ENCODE data around the gene SCAMP3.
A peak's percentile ranks its signal among the peaks of the same experiment; 100 is the strongest.
"Not testable (repeated sequence)": the region's sequence is repeated elsewhere in the genome, so short reads cannot be mapped to it uniquely, and the experiment has no call there.

Gene SCAMP3

DNA sequence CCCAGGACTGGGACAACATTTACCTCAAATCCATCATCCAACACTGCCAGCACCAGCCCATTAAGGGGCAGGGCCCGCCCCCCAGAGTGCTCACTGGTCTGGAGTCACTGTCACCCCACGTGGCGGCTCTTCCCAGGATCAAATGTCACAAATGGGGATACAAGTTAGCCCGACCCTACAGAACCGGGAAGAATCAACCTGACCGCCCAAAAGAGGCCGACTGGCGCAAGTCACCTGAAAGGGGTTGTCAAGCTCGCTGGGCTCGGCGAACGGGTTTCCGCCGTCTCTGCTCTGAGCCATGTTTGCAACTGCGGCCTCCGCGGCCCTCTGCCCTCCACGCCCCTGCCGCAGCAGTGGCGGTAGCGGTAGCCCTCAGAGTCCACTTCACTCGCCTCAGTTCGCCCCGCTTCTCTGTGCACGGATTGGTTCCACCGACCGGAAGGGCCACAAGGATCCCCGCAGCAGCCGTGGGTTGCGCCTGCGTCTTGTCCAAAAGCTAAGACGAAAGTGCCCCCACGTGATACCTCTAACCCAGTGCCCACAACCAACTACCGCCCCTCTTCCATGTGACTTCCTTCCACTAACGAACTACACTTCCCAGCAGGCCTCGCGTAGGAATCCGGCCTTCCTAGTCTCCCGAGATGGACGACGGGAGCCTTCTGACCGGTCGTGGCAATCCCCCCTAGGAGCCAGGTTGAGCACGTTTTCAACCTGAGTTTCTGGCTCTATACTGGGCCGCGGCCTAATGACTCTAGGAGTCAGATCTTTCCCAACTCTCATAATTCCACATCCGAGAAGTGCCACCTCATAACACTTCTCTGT, at the start of gene SCAMP3:
SCAMP3 (minus strand) TSS at position 509 of the 822 bp plus-strand sequence; CDS start at position 300, 209 bp downstream.
- peak; percentile 100 for DNase-seq

DNA sequence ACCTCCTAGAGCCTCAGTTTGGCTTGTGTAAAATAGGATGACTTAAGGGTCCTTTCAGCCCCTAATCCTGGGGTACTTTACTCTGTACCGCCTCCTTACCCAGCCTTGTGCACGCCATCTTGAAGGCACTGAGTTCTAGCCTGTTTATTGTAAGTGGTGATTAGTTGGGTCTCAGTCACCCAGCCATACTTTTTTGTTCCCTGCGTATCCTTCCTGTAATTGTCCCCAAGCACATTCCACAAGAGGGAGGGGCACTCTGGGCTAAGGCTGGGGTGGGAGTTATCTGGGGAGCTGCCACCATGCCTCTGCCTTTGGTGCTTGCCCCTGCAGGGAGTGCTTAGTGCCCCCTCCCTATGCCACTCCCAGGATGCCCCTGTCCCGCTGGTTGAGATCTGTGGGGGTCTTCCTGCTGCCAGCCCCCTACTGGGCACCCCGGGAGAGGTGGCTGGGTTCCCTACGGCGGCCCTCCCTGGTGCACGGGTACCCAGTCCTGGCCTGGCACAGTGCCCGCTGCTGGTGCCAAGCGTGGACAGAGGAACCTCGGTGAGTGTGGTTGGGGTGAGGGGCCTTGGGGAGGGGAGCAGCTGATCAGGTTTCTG, 47.4 kb upstream of the SCAMP3 start:
- no peak for DNase-seq

DNA sequence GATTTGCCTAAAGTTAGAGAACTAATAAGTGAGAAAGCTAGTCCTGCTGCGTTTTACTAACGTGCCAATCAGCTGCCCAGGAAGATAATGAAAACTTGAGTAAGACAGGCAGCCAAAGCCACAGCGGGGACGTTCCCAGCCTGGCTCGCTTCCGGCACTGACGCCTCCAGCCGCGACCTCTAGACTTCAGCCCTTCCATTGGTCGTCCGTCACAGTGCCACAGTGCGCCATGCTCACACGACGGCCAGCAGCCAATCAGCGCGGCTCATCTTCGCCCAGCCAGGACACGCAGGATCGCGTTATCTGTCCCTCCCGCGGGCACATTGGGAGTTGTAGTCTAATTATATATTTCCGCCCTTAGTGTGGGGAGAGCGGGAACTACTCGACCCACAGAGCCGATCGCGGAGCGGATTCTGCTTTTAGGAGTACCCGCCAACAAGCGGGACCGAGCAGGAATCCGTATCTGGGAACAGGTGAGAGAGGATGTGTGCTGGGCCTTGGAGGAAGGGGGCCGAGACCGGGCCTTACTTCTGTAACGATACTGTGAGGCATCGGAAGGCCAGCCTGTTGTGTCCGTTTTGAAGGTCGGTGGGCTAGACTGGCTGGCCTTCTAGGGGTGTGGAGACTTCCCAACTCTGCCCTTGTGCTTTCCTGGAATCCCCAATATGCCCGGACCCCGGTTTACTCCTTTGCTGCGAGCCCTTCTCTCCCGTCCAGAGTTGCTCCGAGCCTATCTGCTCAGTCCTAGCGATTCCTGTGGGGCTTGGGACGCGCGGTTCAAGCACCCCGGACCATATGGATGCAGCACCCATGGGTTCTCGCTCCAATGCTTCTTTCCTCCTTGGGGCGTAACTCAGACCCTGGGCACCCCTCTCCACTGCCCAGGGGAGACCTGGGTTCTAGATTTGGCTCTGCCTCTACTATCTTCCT, 46.6 kb upstream of the SCAMP3 start, which contains the start of gene FDPS:
FDPS (plus strand) TSS at position 374 of the 930 bp plus-strand sequence. CDS start 924 bp downstream, outside the sequence.
- DNase-seq, result peak; percentile 100

DNA sequence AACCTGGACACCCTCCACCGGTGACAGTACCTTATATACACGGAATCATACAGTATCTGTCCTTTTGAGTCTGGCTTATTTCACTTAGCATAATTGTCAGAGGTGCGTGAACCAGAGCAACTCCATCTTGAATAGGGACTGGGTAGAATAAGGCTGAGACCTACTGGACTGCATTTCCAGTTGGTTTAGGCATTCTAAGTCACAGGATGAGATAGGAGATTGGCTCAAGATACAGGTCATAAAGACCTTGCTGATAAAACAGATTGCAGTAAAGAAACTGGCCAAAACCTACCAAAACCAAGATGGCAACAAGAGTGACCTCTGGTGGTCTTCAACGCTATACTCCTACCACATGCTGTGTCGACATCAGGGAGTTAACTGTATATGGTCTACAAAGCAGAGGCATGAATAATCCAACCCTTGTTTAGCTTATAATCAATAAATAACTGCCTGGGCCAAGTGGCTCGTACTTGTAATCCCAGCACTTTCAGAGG, 45.1 kb upstream of the SCAMP3 start:
- peak; percentile 46 for DNase-seq

DNA sequence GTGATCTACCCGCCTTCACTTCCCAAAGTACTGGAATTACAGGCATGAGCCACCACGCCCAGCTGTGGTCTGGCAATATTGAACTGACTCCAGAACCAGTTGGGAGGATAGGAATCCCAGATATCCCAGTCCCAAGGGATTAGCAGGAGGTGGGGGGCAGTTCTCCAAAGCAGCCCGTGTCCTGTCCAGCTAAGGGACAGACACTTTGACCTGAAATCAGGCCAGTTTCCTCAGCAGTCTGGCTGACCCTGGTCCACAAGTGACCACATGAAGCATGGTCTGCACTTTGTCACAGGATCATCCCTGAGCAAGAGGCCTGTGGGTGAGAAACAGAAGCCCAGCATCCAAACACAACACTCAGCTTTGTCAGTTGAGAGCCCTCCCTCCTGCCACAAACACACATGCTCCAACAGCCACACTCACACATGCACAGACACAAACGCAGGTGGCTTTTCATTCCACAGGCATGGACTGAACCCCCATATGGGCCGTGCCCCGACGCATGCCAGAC, 43.8 kb upstream of the SCAMP3 start:
- no peak for DNase-seq

DNA sequence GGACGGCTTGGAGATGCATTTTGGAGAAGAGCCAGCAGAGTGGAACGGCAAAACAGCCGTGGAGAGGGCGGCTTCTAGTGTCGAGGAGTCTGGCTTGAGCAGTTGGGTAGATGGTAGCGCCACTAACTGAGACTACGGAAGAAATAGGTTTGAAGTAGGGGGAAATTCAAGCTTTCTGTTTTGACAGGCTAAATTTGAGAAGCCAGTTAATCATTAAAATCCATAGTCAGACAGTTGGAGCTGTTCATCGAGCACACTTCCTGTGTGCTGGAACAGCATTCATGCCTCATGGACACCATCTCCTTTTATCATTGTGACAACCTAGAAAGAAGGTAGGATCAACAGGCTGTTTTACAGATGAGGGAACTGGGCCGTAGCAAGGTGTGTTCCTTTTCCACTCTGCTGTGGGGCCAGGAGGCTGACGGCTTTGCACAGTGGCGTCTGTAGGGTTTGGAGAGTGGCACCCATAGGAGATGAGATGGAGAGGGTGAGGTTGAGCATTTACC, 42.5 kb upstream of the SCAMP3 start:
- no peak for DNase-seq

DNA sequence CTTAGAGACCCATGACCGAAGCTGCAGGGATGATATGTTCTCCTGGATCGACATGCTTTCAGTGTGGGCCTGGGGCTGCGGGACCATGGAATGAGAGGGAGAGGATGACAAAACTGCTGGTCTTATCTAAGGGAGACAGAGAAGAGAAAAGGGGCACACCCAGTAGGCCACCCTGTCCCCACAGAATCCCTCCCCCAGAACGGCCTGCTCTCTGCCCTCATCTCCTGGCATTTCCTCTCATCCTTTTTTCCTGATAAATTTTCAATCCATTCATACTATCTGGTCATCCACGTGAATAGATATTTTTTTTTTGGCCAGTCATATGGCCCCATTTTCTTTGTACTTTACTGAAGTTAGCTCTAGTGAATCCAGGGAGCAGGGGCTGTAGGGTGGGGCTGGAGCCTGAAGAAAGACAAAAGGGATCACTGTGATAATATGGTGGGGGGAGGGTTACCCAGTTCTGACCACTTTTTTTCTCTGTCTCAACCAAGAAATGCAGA, 39.2 kb upstream of the SCAMP3 start, which contains the start of gene PKLR:
PKLR (minus strand) TSS at position 97 of the 500 bp plus-strand sequence; CDS start at position 54, 43 bp downstream.
- DNase-seq, result no peak

DNA sequence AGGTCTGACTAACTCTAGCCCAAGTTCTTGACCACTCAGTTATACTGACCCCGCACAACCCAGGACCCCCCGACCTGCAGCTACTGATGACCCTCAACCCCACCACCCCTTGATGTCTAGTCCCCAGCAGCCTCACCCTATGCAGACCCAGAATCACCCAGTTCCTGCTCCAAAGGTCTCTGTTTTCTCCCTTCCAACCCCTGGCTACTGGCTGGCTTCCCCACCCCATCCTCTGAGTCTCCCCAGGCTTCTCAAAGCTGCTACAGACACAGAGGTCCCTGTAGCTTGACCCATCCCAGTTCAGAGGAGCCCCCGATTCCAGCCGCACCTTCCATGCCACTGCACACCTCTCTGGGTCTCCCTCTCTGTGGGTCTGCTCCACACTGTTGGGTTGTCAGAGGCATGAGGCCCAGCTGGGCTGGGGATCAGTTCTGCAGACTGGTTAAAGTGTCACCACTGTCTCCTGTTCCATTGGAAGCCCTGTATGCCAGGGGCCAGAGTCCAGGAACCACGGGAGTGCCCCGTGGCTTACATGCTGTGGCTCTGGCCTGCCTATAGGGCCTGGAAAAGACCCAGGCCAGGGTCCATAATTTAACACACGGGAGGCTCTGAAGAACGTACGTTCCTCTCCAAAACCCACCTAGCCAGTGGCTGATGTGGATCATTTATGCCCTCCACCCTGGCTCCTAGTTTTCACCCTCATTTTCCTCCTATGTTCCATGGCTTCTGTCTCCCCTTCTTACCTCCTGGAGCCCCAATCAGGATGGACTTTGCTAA, 38.6 kb upstream of the SCAMP3 start:
- no peak for DNase-seq

DNA sequence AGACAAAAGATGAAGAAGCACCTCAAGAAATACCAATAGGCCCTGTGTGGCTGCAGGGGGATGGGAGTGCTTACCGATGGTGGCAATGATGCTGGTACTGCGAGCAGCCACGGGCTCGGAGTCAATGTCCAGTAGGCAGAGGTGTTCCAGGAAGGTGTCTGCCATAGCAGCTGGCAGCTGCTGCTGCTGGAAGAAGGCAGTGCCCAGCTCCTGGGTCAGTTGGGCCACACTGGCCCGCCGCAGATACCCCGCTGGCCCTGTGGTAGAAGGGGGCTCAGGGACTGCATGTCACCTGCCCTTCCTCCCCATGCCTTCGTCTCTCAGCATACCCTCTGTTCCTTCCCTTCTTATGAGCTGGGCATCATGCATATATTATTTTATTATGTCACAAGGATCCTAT, 37.9 kb upstream of the SCAMP3 start:
- DNase-seq, result no peak

DNA sequence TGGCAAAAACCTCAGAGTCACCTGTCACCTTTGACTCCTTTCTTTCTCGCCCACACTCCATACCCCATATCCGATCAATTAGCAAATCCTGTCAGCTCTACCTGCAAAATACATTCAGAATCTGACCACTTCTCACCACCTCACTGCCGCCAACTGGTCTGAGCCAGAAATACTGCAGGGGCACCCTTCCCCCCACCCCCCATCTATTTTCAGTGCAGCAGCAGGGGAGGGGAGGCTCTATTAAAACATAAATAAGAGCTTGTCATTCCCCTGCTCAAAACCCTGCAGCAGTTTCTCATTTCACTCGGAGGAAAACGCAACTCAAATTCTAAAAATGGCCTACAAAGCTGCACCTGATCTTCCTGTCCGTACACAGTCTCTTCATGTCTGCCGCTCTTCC, 35.2 kb upstream of the SCAMP3 start:
- DNase-seq, result no peak

DNA sequence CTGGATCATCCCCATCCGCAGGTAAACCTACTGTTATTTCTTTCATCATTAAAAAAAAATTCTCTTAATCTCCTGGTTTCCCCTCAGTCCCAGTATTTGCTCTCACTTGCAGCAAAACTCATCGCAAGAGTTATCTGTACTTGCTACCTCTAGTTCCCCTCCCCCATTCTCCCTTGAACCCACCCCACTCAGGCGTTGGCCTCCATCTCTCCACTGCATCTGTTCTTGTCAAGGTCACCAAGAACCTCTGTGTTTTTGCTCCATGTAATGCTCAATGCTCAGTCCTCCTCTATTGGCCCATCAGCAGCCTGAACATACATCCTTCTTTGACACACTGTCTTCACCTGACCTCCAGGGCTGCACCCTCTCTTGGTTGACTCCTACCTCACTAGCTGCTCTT, 34.5 kb upstream of the SCAMP3 start:
- DNase-seq, result no peak

DNA sequence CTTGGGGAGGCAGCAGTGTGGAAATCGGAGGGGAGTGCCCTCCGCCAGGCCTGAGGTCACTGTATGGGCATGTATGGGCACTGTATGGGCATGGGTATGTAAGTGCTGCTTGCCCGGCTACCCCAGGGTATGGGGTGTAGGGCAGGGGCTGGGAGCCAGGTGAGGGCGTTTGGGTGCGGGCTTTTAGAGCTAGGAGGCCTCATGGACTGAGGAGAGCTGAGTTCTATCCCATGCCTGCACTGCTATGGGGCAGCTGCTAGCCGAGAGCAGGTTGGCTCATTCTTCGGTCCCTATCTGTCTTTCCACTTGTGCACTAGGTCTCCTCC, 33.7 kb upstream of the SCAMP3 start:
- no peak for DNase-seq

DNA sequence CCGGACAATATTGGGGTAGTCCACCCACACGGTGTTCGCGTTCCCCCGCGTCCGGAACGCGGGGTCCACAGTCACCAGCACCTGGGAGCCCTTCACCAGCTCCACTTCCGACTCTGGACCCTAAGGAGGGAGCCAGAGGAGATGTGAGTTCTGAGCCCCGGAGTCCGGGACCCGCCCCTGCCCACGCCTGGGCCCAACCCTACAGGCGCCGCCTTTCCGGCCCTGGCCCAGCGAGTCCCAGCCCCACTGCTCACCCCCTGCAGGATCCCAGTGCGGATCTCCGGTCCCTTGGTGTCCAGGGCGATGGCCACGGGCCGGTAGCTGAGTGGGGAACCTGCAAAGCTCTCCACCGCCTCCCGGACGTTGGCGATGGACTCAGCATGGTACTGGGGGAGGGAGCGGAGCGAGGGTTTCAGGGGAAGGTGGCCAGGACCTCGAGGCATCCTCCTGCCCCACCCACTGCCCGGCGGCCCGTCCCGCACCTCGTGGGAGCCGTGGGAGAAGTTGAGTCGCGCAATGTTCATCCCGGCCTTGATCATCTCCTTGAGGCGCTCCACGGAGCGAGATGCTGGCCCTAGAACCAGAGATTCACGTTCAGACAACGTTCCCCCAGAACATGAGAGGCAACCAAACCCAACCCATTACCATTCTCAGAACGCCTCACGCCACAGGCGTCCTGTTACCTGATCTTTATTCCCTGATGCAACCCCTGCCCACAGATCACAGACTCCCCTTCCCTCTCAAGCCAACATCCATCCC, 33.2 kb upstream of the SCAMP3 start:
- no peak for DNase-seq

DNA sequence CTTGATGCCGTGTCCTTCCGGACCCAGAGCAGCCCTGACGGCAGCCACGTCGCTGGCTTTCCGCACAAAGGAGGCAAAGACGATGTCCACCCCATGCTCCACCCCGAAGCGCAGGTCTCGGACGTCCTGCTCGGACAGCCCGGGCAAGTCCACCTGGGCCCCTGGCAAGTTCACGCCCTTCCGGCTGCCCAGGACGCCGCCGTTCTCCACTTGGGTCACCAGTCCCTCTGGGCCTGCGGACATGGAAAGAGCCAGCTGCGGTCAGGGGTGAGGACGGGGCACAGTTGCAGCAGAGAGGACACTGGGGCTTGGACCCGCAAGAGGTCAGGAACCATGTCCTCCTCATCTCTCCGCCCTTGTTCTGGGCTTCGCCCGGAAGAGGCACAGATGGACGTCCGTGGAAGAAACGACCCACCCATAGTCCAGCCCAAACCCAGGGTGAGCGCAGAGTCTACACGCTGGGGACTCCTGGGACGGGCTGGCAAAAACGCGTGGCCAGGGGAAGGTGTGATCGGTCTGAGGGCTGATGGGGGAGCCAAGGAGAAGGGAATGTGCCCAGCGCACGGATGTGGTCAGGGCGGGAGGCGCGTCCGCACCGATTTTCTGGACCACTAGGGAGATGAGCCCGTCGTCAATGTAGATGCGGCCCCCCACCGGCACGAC, 32.5 kb upstream of the SCAMP3 start:
- no peak for DNase-seq

DNA sequence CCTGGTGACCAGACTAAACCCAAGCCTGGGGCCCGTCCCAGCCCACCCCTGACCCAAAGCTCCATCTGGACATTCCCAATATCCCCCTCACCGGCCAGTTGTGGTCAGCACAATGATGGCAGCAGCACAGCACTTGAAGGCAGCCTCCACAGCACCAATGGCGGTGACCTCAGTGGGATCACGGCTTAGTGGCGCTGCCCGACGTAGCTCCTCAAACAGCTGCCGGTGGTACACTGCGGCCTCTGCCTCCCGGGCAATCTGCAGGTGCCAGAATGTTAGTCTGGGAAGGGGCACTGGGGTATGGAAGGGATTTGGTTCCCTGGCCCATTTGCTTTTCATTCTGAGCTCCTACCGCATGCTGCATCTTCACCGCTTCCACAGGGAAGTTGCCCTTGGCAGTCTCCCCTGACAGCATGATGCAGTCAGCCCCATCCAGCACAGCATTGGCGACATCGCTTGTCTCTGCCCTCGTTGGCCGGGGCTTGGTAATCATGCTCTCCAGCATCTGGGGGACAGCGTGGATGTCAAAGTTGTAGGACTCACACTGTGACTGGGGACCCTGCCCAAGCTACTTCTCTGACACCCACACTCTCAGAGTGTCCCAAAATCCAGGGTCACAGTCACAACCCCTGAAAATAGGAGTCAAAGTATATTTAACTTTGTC, 31.1 kb upstream of the SCAMP3 start:
- DNase-seq, result no peak

DNA sequence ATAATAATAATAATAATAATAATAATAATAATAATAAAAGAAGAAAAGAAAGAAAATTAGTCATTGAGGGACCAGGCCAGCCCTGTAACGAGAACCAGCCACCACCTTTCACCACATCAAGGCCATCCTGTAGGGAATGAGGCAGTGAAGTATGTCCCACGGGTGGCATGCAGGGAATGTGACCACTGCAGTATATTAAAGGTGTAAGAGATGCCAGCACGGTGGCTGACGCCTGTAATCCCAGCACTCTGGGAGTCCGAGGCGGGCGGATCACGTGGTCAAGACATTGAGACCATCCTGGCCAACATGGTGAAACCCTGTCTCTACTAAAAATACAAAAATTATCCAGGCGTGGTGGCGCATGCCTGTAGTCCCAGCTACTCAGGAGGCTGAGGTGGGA, 28.8 kb upstream of the SCAMP3 start:
- not testable (repeated sequence) for DNase-seq

DNA sequence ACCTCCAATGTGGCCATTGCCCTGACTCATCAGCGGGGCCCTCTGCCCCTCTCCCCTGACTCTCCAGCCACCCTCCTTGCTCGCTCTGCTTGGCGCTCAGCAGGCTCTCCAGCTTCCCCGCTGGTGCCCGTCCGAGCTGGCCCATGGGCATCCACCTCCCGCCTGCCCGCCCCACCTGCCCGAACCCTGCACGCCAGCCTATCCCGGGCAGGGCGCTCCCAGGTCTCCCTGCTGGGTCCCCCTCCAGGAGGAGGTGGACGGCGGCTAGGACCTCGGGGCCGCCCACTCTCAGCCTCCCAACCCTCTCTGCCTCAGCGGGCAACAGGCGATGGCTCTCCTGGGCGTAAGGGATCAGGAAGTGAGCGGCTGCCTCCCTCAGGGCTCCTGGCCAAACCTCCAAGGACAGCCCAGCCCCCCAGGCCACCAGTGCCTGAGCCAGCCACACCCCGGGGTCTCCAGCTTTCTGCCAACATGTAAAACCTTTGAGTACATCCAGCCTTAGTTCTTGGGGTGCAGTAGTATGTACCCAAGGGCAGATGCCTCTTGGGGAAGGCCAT, 25.9 kb upstream of the SCAMP3 start:
- no peak for DNase-seq

DNA sequence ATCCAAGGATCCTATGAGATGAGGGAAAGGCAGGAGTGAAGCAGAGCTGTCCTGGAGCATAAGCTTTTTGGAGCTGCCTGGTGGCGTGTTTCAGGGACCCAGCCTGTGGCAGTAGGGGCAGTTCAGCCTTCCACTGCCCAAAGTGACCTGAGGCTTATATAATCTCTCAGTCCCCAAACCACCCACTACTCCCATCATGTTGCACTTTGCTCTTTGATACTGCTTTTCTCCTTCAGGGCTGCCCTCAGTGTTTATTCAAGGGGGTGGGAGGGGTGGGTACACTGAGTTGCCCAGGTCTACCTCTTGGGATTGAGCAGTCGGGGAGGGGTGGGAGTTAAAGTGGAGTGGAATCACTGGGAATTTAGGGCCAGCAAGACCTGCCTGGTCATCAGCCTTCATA, 24.4 kb upstream of the SCAMP3 start:
- DNase-seq, result no peak

DNA sequence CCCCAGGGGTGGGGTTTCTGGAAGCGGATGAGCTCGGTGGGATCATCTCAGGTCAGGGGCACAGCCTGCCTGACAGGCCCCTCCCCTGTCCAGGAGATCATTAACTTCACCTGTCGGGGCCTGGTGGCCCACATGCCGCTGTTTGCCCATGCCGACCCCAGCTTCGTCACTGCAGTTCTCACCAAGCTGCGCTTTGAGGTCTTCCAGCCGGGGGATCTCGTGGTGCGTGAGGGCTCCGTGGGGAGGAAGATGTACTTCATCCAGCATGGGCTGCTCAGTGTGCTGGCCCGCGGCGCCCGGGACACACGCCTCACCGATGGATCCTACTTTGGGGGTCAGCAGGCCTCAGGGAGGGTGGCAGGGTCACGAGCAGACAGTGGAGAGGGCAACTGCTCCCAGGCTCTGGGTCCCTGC, 23.5 kb upstream of the SCAMP3 start:
- DNase-seq, result no peak

Data from NCI-H526 treated with DMSO at 0.1 percent for 48 hours (cell line).